A673 (cell line): ENCODE data around the gene SLC22A17. TPM values are rescaled to one million over a fixed set of nuclear protein-coding genes. Genes with fewer than 3 reads are reported as not detected.
A peak's percentile ranks its signal among the peaks of the same experiment; 100 is the strongest.

Source experiments
- BruUV-seq: library from RNA; stranded (reverse); fragments of 400-500 nt; replicated peaks from 2 replicates; lab custom pipeline; 2021; lab: Mats Ljungman, UMichigan
- CTCF ChIA-PET: fragments of 300-600 bp; sonication (Branson Sonifier 250); formaldehyde crosslinking; loops from one replicate; lab custom pipeline; 2022; ENCODE audit warnings: antibody characterized with exemption; lab: Charles Lee
- POLR2A ChIA-PET: fragments of 300-600 bp; sonication (Branson Sonifier 250); formaldehyde crosslinking; loops from one replicate; lab custom pipeline; 2022; ENCODE audit warnings: antibody characterized with exemption; ENCODE audit not compliant: low non-redundant PET; lab: Charles Lee
- DNase-seq: peaks from one replicate; pipeline ENCODE4 v3.0.0-alpha.2; 2015; ENCODE audit warnings: low spot score
- H3K27ac ChIP-seq: fragments of 200-600 bp; sonication (generic); 2 replicates; pipeline ENCODE4 v1.5.1; 2016; ENCODE audit warnings: mixed run types, low read depth, mild to moderate bottlenecking, mixed read lengths, antibody characterized with exemption, low read length; ENCODE audit not compliant: poor library complexity, severe bottlenecking
- H3K27me3 ChIP-seq: fragments of 200-600 bp; sonication (generic); replicated peaks from 2 replicates; pipeline ENCODE4 v1.6.1; 2017; ENCODE audit warnings: mixed run types, low read depth, mild to moderate bottlenecking, mixed read lengths, antibody characterized with exemption, low read length; ENCODE audit not compliant: insufficient read depth, poor library complexity
- H3K36me3 ChIP-seq: fragments of 200-600 bp; sonication (generic); 2 replicates; pipeline ENCODE4 v1.6.1; 2016; ENCODE audit warnings: mixed run types, mild to moderate bottlenecking, mixed read lengths, antibody characterized with exemption, low read length; ENCODE audit not compliant: insufficient read depth, poor library complexity, severe bottlenecking
- H3K4me1 ChIP-seq: fragments of 200-600 bp; sonication (generic); 2 replicates; pipeline ENCODE4 v1.6.1; 2017; ENCODE audit warnings: mixed run types, mild to moderate bottlenecking, mixed read lengths, antibody characterized with exemption, low read length; ENCODE audit not compliant: insufficient read depth, poor library complexity, severe bottlenecking
- H3K4me3 ChIP-seq: fragments of 200-600 bp; sonication (generic); 2 replicates; pipeline ENCODE4 v1.5.1; 2016; ENCODE audit warnings: low read depth, mixed run types, mild to moderate bottlenecking, mixed read lengths, low read length; ENCODE audit not compliant: poor library complexity, severe bottlenecking
- H3K9me3 ChIP-seq: fragments of 200-600 bp; sonication (generic); 2 replicates; pipeline ENCODE4 v1.6.1; 2016; ENCODE audit warnings: mixed run types, low read depth, mild to moderate bottlenecking, mixed read lengths, antibody characterized with exemption, low read length; ENCODE audit not compliant: poor library complexity, severe bottlenecking
- EZH2 ChIP-seq: fragments of 200-600 bp; sonication (generic); IDR thresholded peaks from 2 replicates; pipeline ENCODE4 v1.6.1; 2017; ENCODE audit warnings: borderline replicate concordance, low read depth, mild to moderate bottlenecking, mixed read lengths, antibody characterized with exemption, low read length; ENCODE audit not compliant: poor library complexity, severe bottlenecking
- intact Hi-C: fragments of 100-400 bp; cut with micrococcal nuclease; formaldehyde crosslinking; loops from one replicate; pipeline ENCODE4 v1.10.0; 2022; ENCODE audit not compliant: unreplicated experiment
- total RNA-seq: library from RNA; stranded (reverse); gene quantifications from 2 replicates; pipeline ENCODE4 v1.2.3, GENCODE V29; 2021
- TF ChIP-seq, protein P1 (sequence below): fragments of 300-800, 200-600 bp; sonication (generic); conservative IDR thresholded peaks from 2 replicates; pipeline ENCODE4 v1.5.1; 2017; ENCODE audit warnings: low read depth, mild to moderate bottlenecking, antibody characterized with exemption, low read length, moderate library complexity, mixed read lengths

The SLC22A17 gene
- total RNA-seq, 1 experiment from 2014 or later = 23.0 TPM

DNA sequence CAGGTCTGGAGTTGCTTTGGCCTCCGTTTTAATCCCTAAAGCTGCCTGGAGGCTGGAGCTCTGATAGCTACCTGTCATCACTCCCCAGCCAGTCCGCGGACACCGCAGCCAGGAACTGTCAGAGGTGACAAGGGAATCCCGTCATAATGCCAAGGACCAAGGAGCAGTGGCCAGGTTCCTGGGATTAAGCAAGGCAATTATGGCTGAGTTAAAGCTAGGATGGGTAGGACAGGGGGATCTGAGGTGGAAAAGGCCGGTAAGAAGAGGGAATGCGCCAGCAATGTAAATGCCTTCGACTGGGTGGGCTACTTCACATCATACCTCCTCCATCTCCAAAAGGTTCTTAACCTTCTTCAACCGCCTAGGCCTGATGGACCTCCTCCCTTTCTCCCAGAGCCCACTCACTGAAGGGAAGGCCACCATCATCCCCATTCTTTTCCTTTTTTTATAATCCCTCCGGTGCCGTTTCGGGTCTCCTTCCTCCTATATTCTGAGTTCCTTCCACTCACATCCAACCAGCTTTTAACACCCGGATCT, 51.9 kb downstream of the SLC22A17 start:
- H3K9me3 ChIP-seq = no peaks in the 10 kb centered on the region
- BruUV-seq = TSS peak; percentile 70
- H3K27me3 ChIP-seq = no peaks in the 10 kb centered on the region
- CTCF ChIA-PET = interaction anchor here (0.8 to 1.0 kb wide), 4 partner anchors 16 to 232 kb away, joined by 3 to 7 read pairs (median 4); partner anchors contain the start of gene PABPN1
- TF ChIP-seq, protein P1, sequence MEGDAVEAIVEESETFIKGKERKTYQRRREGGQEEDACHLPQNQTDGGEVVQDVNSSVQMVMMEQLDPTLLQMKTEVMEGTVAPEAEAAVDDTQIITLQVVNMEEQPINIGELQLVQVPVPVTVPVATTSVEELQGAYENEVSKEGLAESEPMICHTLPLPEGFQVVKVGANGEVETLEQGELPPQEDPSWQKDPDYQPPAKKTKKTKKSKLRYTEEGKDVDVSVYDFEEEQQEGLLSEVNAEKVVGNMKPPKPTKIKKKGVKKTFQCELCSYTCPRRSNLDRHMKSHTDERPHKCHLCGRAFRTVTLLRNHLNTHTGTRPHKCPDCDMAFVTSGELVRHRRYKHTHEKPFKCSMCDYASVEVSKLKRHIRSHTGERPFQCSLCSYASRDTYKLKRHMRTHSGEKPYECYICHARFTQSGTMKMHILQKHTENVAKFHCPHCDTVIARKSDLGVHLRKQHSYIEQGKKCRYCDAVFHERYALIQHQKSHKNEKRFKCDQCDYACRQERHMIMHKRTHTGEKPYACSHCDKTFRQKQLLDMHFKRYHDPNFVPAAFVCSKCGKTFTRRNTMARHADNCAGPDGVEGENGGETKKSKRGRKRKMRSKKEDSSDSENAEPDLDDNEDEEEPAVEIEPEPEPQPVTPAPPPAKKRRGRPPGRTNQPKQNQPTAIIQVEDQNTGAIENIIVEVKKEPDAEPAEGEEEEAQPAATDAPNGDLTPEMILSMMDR = no peak
- no peak for TF ChIP-seq EZH2
- POLR2A ChIA-PET = interaction anchor here (0.5 kb wide), 1 partner anchor 220 kb away, joined by 3 read pairs; no protein-coding TSS in a partner anchor
- peaks cover 3% of the 10 kb centered on the region for H3K36me3 ChIP-seq
- peak overlapping the region; percentile 72 for H3K27ac ChIP-seq
- peaks cover 24% of the 10 kb centered on the region for H3K4me1 ChIP-seq
- no peak for DNase-seq
- intact Hi-C loops = no loop called here
- peak overlapping the region; percentile 65 for H3K4me3 ChIP-seq

DNA sequence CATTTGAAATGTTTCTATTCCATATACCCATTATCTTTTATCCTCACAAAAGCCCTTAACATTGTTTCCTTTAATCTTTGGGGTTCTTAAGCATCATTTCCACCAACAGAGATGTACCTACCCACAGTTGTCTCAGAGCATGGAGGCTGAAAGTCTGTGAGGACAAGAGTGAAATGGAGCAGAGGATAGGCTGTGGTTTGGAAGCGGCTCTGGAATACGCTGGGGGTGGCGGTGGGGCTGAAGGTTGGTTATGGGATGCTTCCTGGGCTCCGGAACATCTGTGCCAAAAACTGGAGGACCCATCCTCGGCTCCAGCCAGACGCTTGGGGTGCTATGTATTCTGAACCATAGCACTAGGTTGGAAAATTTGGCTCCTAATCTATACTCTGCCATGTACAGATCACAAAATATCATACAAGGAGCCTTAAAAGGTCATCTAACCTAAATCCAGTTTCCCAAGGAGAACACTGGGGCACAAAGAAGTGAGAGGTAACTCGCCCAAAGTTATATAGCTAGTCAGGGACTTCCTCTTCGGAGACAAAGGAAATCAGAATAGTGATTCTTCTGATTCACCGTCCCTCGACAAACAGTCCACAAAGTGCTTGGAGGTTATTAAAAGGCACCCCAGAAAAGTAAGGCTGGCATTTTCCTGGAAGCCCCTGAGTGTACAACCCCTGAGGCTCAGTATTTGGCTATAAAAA, 52.6 kb downstream of the SLC22A17 start:
- H3K27me3 ChIP-seq = no peaks in the 10 kb centered on the region
- no peaks in the 10 kb centered on the region for H3K9me3 ChIP-seq
- no peak for DNase-seq
- peak overlapping the region; percentile 65 for H3K4me3 ChIP-seq
- H3K27ac ChIP-seq = peak overlapping the region; percentile 72
- CTCF ChIA-PET = interaction anchor here (0.6 to 1.0 kb wide), 4 partner anchors 14 to 881 kb away, joined by 3 to 6 read pairs (median 4); no protein-coding TSS in a partner anchor
- no TSS peak for BruUV-seq
- peaks cover 3% of the 10 kb centered on the region for H3K36me3 ChIP-seq
- POLR2A ChIA-PET = interaction anchor here (0.5 kb wide), 1 partner anchor 219 kb away, joined by 3 read pairs; no protein-coding TSS in a partner anchor
- peaks cover 24% of the 10 kb centered on the region for H3K4me1 ChIP-seq
- TF ChIP-seq, protein P1 = no peak
- TF ChIP-seq EZH2 = no peak
- intact Hi-C loops = loop anchor here (2.0 to 10.0 kb wide), 2 partner anchors 35 to 175 kb away; no protein-coding TSS in a partner anchor

DNA sequence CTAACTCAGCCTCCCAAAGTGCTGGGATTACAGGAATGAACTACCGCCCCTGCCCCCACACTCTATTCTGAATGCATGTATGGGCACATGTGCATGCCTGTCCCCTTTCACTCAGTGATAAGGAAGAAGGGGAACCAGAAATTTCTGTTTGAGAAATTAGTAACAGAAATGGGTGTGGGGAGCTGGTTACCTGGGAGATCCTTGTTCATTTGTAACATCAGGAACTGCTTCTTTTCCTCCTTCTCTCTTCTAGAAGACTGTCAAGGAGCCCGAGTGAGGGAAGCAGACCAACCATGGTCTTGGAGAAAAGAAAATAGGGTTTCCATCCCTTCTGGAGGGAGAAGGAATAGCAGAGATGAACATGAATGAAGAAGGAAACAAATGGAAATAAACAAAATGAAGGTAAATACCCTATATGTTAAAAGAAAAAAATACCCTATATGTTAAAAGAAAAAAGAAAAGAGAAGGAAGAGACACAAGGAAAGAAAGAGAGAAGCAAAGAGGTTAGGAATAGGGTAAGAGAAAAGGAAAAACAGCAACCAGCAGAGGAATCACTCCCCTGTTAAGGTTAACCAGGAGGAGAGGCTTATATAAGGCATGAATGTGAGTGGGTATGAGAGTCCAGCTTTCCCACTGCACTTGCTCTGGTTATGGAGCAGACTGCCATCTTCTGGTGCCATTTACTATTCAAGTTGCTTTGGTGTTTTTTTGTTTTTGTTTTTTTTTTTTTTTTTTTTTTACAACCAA, 53.3 kb downstream of the SLC22A17 start:
- H3K9me3 ChIP-seq = no peaks in the 10 kb centered on the region
- ChIA-PET POLR2A (no interaction called here), CTCF (interaction anchor here (0.5 to 0.8 kb wide), 4 partner anchors 13 to 882 kb away, joined by 3 to 6 read pairs (median 5); no protein-coding TSS in a partner anchor)
- no peak overlapping the region for H3K27ac ChIP-seq
- no peak overlapping the region for H3K4me3 ChIP-seq
- intact Hi-C loops = loop anchor here (2.0 to 10.0 kb wide), 2 partner anchors 35 to 175 kb away; no protein-coding TSS in a partner anchor
- peak; percentile 71 for DNase-seq
- BruUV-seq = no TSS peak
- no peaks in the 10 kb centered on the region for H3K27me3 ChIP-seq
- TF ChIP-seq EZH2 = no peak
- TF ChIP-seq, protein P1 = peak; percentile 55
- H3K36me3 ChIP-seq = peaks cover 3% of the 10 kb centered on the region
- peaks cover 27% of the 10 kb centered on the region for H3K4me1 ChIP-seq
